ENCODE data around the gene OPN4. TPM values are rescaled to one million over a fixed set of nuclear protein-coding genes. Genes with fewer than 3 reads are reported as not detected.

Gene OPN4
- total RNA-seq, 1 experiment from 2014 or later = not detected

DNA sequence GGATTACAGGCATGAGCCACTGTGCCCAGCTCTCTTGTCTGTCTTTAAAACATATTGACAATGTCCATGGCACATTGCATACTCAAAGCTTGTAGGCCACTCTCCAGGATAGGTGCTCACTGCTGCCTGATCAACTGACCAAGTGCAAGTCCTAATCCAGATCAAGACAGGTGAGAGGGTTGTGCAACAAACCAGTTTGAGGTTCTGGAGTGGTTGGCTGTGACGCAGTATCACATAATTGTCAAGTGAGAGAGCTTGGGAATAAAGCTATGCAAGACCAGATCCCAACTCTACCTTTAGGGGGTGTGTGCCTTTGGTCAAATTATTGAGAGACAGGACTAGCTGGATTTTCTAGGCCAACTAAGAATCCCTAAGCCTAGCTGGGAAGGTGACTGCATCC is 43.0 kb upstream of the OPN4 start:
- no peaks in the 10 kb centered on the region for H3K27me3 ChIP-seq (replicated peaks; ENCODE audit: control insufficient read depth, insufficient read depth, low read length)
- no peaks in the 10 kb centered on the region for H3K4me1 ChIP-seq
- TF ChIP-seq, protein P1, sequence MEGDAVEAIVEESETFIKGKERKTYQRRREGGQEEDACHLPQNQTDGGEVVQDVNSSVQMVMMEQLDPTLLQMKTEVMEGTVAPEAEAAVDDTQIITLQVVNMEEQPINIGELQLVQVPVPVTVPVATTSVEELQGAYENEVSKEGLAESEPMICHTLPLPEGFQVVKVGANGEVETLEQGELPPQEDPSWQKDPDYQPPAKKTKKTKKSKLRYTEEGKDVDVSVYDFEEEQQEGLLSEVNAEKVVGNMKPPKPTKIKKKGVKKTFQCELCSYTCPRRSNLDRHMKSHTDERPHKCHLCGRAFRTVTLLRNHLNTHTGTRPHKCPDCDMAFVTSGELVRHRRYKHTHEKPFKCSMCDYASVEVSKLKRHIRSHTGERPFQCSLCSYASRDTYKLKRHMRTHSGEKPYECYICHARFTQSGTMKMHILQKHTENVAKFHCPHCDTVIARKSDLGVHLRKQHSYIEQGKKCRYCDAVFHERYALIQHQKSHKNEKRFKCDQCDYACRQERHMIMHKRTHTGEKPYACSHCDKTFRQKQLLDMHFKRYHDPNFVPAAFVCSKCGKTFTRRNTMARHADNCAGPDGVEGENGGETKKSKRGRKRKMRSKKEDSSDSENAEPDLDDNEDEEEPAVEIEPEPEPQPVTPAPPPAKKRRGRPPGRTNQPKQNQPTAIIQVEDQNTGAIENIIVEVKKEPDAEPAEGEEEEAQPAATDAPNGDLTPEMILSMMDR (IDR thresholded peaks at IDR 0.05; ENCODE audit: insufficient read depth in 1 of 2, low read depth in 1 of 2, low read length in 1 of 2, severe bottlenecking in 1 of 2, unreplicated experiment in 1 of 2) = no peak
- H3K27ac Mint-ChIP-seq (ENCODE audit: unreplicated experiment) = no peak overlapping the region
- BruUV-seq (replicated peaks) = no TSS peak
- H3K4me3 ChIP-seq (ENCODE audit: low read depth, low read length) = no peak overlapping the region
- ChIA-PET CTCF (no interaction called here), POLR2A (no interaction called here)
- intact Hi-C loops (cut with micrococcal nuclease; ENCODE audit: unreplicated experiment) = no loop called here
- no peak for DNase-seq
- peaks cover 2% of the 10 kb centered on the region for H3K27me3 Mint-ChIP-seq (ENCODE audit: insufficient read depth, unreplicated experiment)
- H3K9me3 Mint-ChIP-seq (ENCODE audit: unreplicated experiment) = peaks cover 21% of the 10 kb centered on the region
- no peaks in the 10 kb centered on the region for H3K9me3 ChIP-seq
- H3K36me3 ChIP-seq (ENCODE audit: control insufficient read depth, insufficient read depth, low read length) = no peaks in the 10 kb centered on the region
- H3K4me3 Mint-ChIP-seq (ENCODE audit: unreplicated experiment) = no peak overlapping the region
- no peaks in the 10 kb centered on the region for H3K4me1 Mint-ChIP-seq (ENCODE audit: low read depth, unreplicated experiment)
- H3K36me3 Mint-ChIP-seq (ENCODE audit: insufficient read depth, unreplicated experiment) = no peaks in the 10 kb centered on the region

DNA sequence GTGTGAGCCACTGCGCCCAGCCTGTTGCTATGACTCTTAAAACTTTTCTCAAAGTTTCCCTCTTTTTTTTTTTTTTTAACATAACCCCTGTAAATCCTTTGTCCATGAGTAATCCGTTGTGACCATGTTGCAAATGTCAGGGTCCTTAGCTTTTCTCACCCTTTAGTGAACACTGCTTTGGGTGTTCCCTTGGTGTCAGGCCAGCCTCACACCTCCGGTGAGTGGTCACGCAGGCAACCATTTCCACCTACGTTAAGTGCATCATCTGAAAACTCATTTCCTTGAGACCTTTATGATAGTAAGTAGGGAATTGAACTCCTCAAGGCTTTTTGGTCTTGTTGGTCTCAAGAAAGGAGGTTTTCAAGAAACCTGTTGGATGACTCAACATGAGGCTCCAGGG is 41.3 kb upstream of the OPN4 start:
- Mint-ChIP-seq H3K4me3 (ENCODE audit: unreplicated experiment) (no peak overlapping the region), H3K27ac (ENCODE audit: unreplicated experiment) (no peak overlapping the region), H3K27me3 (ENCODE audit: insufficient read depth, unreplicated experiment) (peaks cover 2% of the 10 kb centered on the region), H3K4me1 (ENCODE audit: low read depth, unreplicated experiment) (no peaks in the 10 kb centered on the region), H3K36me3 (ENCODE audit: insufficient read depth, unreplicated experiment) (no peaks in the 10 kb centered on the region), H3K9me3 (ENCODE audit: unreplicated experiment) (peaks cover 14% of the 10 kb centered on the region)
- BruUV-seq (replicated peaks) = no TSS peak
- Histone ChIP-seq H3K4me3 (ENCODE audit: low read depth, low read length) (no peak overlapping the region), H3K4me1 (no peaks in the 10 kb centered on the region), H3K9me3 (no peaks in the 10 kb centered on the region), H3K36me3 (ENCODE audit: control insufficient read depth, insufficient read depth, low read length) (no peaks in the 10 kb centered on the region), H3K27me3 (replicated peaks; ENCODE audit: control insufficient read depth, insufficient read depth, low read length) (no peaks in the 10 kb centered on the region)
- TF ChIP-seq, protein P1 (IDR thresholded peaks at IDR 0.05; ENCODE audit: insufficient read depth in 1 of 2, low read depth in 1 of 2, low read length in 1 of 2, severe bottlenecking in 1 of 2, unreplicated experiment in 1 of 2) = no peak
- intact Hi-C loops (cut with micrococcal nuclease; ENCODE audit: unreplicated experiment) = no loop called here
- no peak for DNase-seq
- ChIA-PET POLR2A (no interaction called here), CTCF (no interaction called here)

DNA sequence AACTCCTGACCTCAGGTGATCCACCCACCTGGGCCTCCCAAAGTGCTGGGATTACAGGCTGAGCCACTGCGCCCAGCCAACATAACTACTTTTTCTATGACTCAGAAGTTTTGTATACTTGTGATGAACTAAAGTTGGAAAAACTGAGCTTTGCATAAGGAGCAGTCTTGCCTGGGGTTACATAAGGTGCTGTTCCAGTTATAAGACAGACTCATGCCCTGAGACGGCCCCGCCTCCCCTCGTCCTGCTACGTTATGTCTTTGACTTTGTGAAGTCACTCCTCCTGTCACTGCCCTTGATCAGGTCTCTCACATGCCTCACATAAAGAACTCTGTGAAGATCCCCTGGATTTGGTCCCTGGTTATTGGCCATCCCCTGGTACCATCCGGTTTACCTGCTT is 40.4 kb upstream of the OPN4 start:
- intact Hi-C loops (cut with micrococcal nuclease; ENCODE audit: unreplicated experiment) = no loop called here
- ChIA-PET CTCF (no interaction called here), POLR2A (no interaction called here)
- no peaks in the 10 kb centered on the region for H3K36me3 Mint-ChIP-seq (ENCODE audit: insufficient read depth, unreplicated experiment)
- H3K9me3 Mint-ChIP-seq (ENCODE audit: unreplicated experiment) = peaks cover 10% of the 10 kb centered on the region
- Histone ChIP-seq H3K4me3 (ENCODE audit: low read depth, low read length) (no peak overlapping the region), H3K9me3 (no peaks in the 10 kb centered on the region), H3K4me1 (no peaks in the 10 kb centered on the region), H3K27me3 (replicated peaks; ENCODE audit: control insufficient read depth, insufficient read depth, low read length) (no peaks in the 10 kb centered on the region), H3K36me3 (ENCODE audit: control insufficient read depth, insufficient read depth, low read length) (no peaks in the 10 kb centered on the region)
- TF ChIP-seq, protein P1 (IDR thresholded peaks at IDR 0.05; ENCODE audit: insufficient read depth in 1 of 2, low read depth in 1 of 2, low read length in 1 of 2, severe bottlenecking in 1 of 2, unreplicated experiment in 1 of 2) = no peak
- H3K27ac Mint-ChIP-seq (ENCODE audit: unreplicated experiment) = no peak overlapping the region
- H3K4me1 Mint-ChIP-seq (ENCODE audit: low read depth, unreplicated experiment) = no peaks in the 10 kb centered on the region
- no peak for DNase-seq
- peaks cover 2% of the 10 kb centered on the region for H3K27me3 Mint-ChIP-seq (ENCODE audit: insufficient read depth, unreplicated experiment)
- no TSS peak for BruUV-seq (replicated peaks)
- H3K4me3 Mint-ChIP-seq (ENCODE audit: unreplicated experiment) = no peak overlapping the region

Measured in Caco-2 (cell line).